NB4 (cell line): Measurements from ENCODE around the gene GTF2F1.
"Not testable (repeated sequence)": the region's sequence is repeated elsewhere in the genome, so short reads cannot be mapped to it uniquely, and the experiment has no call there.

Experiments
- POLR2A ChIP-seq: IDR thresholded peaks from 2 replicates; pipeline ENCODE4 v1.6.1; 2011; ENCODE audit warnings: mild to moderate bottlenecking; ENCODE audit not compliant: insufficient read length; ENCODE audit errors: extremely low read depth
- TF ChIP-seq, protein P1 (sequence below): IDR thresholded peaks from one replicate; pipeline ENCODE4 v1.5.1; 2012; ENCODE audit warnings: low read depth, low read length
- TF ChIP-seq, protein P2 (sequence below): IDR thresholded peaks from 2 replicates; pipeline ENCODE4 v1.6.1; 2011; ENCODE audit warnings: low read depth, low read length

GRCh38 chr19:6355321-6356040 is 37.5 kb downstream of the GTF2F1 start:
- TF ChIP-seq POLR2A: not testable (repeated sequence)
- TF ChIP-seq, protein P1, sequence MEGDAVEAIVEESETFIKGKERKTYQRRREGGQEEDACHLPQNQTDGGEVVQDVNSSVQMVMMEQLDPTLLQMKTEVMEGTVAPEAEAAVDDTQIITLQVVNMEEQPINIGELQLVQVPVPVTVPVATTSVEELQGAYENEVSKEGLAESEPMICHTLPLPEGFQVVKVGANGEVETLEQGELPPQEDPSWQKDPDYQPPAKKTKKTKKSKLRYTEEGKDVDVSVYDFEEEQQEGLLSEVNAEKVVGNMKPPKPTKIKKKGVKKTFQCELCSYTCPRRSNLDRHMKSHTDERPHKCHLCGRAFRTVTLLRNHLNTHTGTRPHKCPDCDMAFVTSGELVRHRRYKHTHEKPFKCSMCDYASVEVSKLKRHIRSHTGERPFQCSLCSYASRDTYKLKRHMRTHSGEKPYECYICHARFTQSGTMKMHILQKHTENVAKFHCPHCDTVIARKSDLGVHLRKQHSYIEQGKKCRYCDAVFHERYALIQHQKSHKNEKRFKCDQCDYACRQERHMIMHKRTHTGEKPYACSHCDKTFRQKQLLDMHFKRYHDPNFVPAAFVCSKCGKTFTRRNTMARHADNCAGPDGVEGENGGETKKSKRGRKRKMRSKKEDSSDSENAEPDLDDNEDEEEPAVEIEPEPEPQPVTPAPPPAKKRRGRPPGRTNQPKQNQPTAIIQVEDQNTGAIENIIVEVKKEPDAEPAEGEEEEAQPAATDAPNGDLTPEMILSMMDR: not testable (repeated sequence)
- TF ChIP-seq, protein P2, sequence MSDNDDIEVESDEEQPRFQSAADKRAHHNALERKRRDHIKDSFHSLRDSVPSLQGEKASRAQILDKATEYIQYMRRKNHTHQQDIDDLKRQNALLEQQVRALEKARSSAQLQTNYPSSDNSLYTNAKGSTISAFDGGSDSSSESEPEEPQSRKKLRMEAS: not testable (repeated sequence)
